HG03175 (cell line): ENCODE measurements around the gene SESN3.
A peak's percentile ranks its signal among the peaks of the same experiment; 100 is the strongest.
"Not testable (repeated sequence)": the region's sequence is repeated elsewhere in the genome, so short reads cannot be mapped to it uniquely, and the experiment has no call there.

Source experiments
- ATAC-seq: cut with Tn5 transposase; IDR thresholded peaks from one replicate; pipeline ENCODE4 v1.9.1; 2021; ENCODE audit warnings: mild to moderate bottlenecking, moderate library complexity; ENCODE audit not compliant: unreplicated experiment

SESN3 gene

GRCh38 chr11:95153857-95154246, 77.2 kb downstream of the SESN3 start:
- no peak for ATAC-seq

GRCh38 chr11:95152876-95153856, 77.8 kb downstream of the SESN3 start:
- no peak for ATAC-seq

- ATAC-seq, result peak; percentile 86
These were observed 79.9 kb downstream of the SESN3 start for GRCh38 chr11:95150956-95151684.

GRCh38 chr11:95149651-95150364, 81.2 kb downstream of the SESN3 start:
- no peak for ATAC-seq

- ATAC-seq, result no peak
These were observed 82.1 kb downstream of the SESN3 start for GRCh38 chr11:95148938-95149337.

GRCh38 chr11:95148406-95148805, 82.6 kb downstream of the SESN3 start:
- ATAC-seq, result no peak

GRCh38 chr11:95147364-95147905, 83.6 kb downstream of the SESN3 start:
- ATAC-seq, result no peak

GRCh38 chr11:95145430-95146060, 85.5 kb downstream of the SESN3 start:
- ATAC-seq, result no peak

- ATAC-seq, result no peak
These were observed 86.4 kb downstream of the SESN3 start for GRCh38 chr11:95144313-95145235.

- ATAC-seq, result no peak
These were observed 87.8 kb downstream of the SESN3 start for GRCh38 chr11:95143106-95143681.

GRCh38 chr11:95142431-95142830, 88.6 kb downstream of the SESN3 start:
- ATAC-seq, result no peak

- ATAC-seq, result no peak
These were observed 90.5 kb downstream of the SESN3 start for GRCh38 chr11:95140397-95141033.

GRCh38 chr11:95138448-95138847, 92.6 kb downstream of the SESN3 start:
- ATAC-seq, result peak; percentile 73

- no peak for ATAC-seq
These were observed 93.7 kb downstream of the SESN3 start for GRCh38 chr11:95137299-95137698.

- not testable (repeated sequence) for ATAC-seq
These were observed 94.3 kb downstream of the SESN3 start for GRCh38 chr11:95136747-95137146.

- no peak for ATAC-seq
These were observed 95.1 kb downstream of the SESN3 start for GRCh38 chr11:95135880-95136279.

GRCh38 chr11:95135155-95135554, 95.8 kb downstream of the SESN3 start:
- no peak for ATAC-seq

GRCh38 chr11:95134491-95134890, 96.5 kb downstream of the SESN3 start:
- no peak for ATAC-seq

- ATAC-seq, result no peak
These were observed 98.0 kb downstream of the SESN3 start for GRCh38 chr11:95132956-95133355.
